Measurements from ENCODE around the gene CCDC138.
"Not testable (repeated sequence)": the region's sequence is repeated elsewhere in the genome, so short reads cannot be mapped to it uniquely, and the experiment has no call there.

The CCDC138 gene

DNA sequence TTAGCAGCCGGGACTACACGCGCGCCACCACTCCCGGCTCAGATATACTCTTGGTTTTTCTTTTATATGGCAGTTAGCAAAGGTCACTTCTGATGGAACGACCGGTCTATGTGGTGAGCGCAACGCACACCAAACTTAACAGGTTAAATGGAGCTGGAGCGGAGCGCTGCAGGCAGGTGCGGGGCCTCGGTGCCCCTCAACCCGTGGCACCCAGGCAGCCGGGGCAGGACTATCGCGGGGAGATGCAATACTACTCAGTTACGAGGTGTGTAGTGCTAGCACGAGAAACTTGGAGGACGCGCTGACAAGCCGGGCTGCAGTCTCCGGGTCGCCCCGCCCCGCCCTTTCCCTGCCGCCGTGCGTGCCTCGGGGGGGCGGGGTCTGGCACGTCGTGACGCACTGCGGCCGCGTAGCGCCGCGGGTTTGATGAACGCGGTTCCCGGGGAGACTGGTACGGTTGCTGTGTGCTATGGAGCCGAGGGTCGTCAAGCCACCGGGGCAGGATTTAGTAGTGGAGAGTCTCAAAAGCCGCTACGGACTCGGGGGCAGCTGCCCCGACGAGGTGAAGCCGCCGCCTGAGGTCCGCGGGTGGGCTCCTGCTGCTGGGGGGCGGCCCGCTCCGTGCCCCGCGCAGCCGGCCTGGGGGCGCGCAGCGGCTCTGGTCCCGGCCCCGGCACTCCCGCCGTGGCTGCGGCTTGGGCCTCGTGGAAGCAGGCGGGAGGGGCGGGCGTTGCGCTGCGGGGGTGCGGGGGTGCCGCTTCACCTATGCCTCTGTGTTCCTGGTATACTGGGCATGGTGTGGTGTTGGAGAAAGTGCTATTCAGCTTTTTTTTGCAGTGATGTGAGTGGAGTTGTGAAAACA lies at the start of gene CCDC138:
CCDC138 (plus strand) TSS at position 418 of the 862 bp plus-strand sequence; CDS start at position 470, 52 bp downstream.
- TF ChIP-seq CTCF (IDR thresholded peaks at IDR 0.05; ENCODE audit: borderline replicate concordance, insufficient read depth, low read depth, low read length): no peak
- H3K4me3 ChIP-seq (ENCODE audit: low read depth, low read length): peak within 1 kb of the TSS; percentile 62

- H3K4me3 ChIP-seq (ENCODE audit: low read depth, low read length): not testable (repeated sequence)
Measured at GRCh38 chr2:108757973-108758372, 28.6 kb upstream of the CCDC138 start.

DNA sequence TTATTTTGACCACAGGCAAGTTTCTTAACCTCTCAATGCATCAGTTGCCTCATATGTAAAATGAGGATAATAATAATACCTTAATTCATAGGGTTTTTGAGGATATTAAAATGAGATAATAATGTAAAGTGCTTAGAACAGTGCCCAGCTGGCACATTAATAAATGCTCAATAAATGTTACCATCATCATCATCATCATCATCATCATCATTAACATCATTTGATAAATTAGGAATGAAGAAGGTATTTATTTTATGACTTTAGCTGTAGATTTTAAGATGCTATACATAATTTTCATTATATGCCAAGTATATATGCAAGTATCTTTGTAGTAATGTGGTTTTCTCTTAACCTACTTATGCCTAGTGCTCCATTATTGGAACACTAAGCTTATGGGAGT lies 24.0 kb upstream of the CCDC138 start:
- H3K4me3 ChIP-seq (ENCODE audit: low read depth, low read length): not testable (repeated sequence)

GRCh38 chr2:108766671-108767070 lies 19.9 kb upstream of the CCDC138 start:
- H3K4me3 ChIP-seq (ENCODE audit: low read depth, low read length): not testable (repeated sequence)

GRCh38 chr2:108767859-108768258 lies 18.7 kb upstream of the CCDC138 start:
- H3K4me3 ChIP-seq (ENCODE audit: low read depth, low read length): not testable (repeated sequence)

- H3K4me3 ChIP-seq (ENCODE audit: low read depth, low read length): no peak overlapping the region
- no peak for TF ChIP-seq CTCF (IDR thresholded peaks at IDR 0.05; ENCODE audit: borderline replicate concordance, insufficient read depth, low read depth, low read length)
Measured at GRCh38 chr2:108776475-108776874, 10.1 kb upstream of the CCDC138 start.

- TF ChIP-seq CTCF (IDR thresholded peaks at IDR 0.05; ENCODE audit: borderline replicate concordance, insufficient read depth, low read depth, low read length): no peak
- no peak overlapping the region for H3K4me3 ChIP-seq (ENCODE audit: low read depth, low read length)
Measured at GRCh38 chr2:108778857-108779256, 7.7 kb upstream of the CCDC138 start.

DNA sequence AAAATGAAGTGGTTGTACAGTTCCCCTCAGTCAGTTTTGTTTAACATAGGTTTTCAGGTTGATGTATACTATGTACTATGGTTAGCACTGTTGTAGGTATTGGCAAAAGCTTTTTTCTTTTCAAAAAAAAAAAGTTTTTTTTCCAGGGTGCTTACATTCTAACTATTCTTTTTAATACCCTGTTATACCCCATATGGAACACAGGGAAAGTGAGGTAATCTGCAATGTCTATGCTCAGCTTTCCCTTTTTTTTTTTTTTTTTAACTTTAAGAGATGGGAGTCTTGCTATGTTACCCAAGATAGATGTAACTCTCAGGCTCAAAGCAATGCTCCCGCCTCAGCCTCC lies 590 bp upstream of the CCDC138 start:
- H3K4me3 ChIP-seq (ENCODE audit: low read depth, low read length): peak overlapping the region; percentile 62
- TF ChIP-seq CTCF (IDR thresholded peaks at IDR 0.05; ENCODE audit: borderline replicate concordance, insufficient read depth, low read depth, low read length): no peak

DNA sequence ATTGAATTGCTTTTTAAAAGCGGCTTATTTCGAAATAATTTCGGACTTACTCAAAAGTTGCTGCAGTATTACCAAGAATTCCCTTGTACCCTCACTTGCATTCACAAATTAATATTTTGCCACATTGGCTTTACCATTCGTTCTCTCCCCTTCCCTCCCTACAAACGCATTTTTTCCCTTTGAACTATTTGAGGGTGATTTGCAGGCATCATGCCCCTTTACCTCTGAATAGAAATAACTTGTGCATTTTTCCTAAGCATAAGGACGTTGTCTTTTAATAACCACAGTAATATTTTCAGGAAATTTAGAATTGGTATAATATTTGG lies 608 bp downstream of the CCDC138 start:
- TF ChIP-seq CTCF (IDR thresholded peaks at IDR 0.05; ENCODE audit: borderline replicate concordance, insufficient read depth, low read depth, low read length): no peak
- H3K4me3 ChIP-seq (ENCODE audit: low read depth, low read length): peak overlapping the region; percentile 62

Data from GM12875 (cell line).